B cell (primary cell): ENCODE results near the gene DOCK1.

Source experiments
- EZH2 ChIP-seq: IDR thresholded peaks from 2 replicates; pipeline ENCODE4 v1.6.1; 2012; ENCODE audit warnings: borderline replicate concordance, low read depth, mild to moderate bottlenecking, moderate library complexity, low read length; ENCODE audit not compliant: insufficient read depth, poor library complexity, severe bottlenecking
- TF ChIP-seq, protein P1 (sequence below): fragments of 200-600 bp; IDR thresholded peaks from one replicate; pipeline ENCODE4 v1.8.0; 2022; ENCODE audit warnings: antibody characterized with exemption, mild to moderate bottlenecking

DNA sequence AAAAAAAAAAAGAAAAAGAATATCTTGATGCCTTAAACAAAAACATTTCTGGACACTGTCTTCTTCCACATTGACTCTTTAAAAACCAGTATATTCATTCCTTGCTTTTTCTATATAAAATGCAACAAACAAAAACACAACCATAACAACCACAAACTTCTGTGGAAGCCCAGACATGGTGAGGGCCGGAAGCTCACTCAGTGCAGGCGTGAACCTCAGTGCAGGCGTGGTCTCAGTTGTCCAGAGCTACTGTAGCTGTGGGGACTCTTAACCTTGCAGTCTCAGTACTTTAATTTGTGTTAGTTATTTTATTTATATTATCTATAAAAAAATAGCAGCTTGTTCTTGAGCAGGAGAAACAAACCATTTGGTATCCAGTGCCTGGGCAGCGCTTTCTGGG lies 131.8 kb downstream of the DOCK1 start:
- TF ChIP-seq, protein P1, sequence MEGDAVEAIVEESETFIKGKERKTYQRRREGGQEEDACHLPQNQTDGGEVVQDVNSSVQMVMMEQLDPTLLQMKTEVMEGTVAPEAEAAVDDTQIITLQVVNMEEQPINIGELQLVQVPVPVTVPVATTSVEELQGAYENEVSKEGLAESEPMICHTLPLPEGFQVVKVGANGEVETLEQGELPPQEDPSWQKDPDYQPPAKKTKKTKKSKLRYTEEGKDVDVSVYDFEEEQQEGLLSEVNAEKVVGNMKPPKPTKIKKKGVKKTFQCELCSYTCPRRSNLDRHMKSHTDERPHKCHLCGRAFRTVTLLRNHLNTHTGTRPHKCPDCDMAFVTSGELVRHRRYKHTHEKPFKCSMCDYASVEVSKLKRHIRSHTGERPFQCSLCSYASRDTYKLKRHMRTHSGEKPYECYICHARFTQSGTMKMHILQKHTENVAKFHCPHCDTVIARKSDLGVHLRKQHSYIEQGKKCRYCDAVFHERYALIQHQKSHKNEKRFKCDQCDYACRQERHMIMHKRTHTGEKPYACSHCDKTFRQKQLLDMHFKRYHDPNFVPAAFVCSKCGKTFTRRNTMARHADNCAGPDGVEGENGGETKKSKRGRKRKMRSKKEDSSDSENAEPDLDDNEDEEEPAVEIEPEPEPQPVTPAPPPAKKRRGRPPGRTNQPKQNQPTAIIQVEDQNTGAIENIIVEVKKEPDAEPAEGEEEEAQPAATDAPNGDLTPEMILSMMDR = no peak
- no peak for TF ChIP-seq EZH2
